Stimulated activated CD4-positive, alpha-beta T cell treated with anti-CD3 and anti-CD28 coated beads, Interleukin-15, amount 100 ng/mL, for 48 hours (primary cell): ENCODE measurements around the gene LGALS4.
"Not testable (repeated sequence)": the region's sequence is repeated elsewhere in the genome, so short reads cannot be mapped to it uniquely, and the experiment has no call there.

Source experiments
- DNase-seq, 2 donors: peaks; one replicate each; pipeline ENCODE4 v3.0.0-alpha.2; 2020; ENCODE audit warnings: low read depth in 2 of 2

LGALS4 gene

GRCh38 chr19:38770228-38770948 lies 42.4 kb downstream of the LGALS4 start:
- DNase-seq, result not testable (repeated sequence)

- DNase-seq, result peak; percentile 76 to 91
These were observed 43.0 kb downstream of the LGALS4 start for GRCh38 chr19:38769635-38770211.

GRCh38 chr19:38766276-38767047 lies 46.3 kb downstream of the LGALS4 start:
- no peak for DNase-seq

- DNase-seq, result no peak
These were observed 47.5 kb downstream of the LGALS4 start for GRCh38 chr19:38765214-38765613.

GRCh38 chr19:38763795-38764220 lies 48.9 kb downstream of the LGALS4 start:
- no peak for DNase-seq

GRCh38 chr19:38761884-38762389 lies 50.8 kb downstream of the LGALS4 start:
- not testable (repeated sequence) for DNase-seq

- not testable (repeated sequence) for DNase-seq
These were observed 51.8 kb downstream of the LGALS4 start for GRCh38 chr19:38760805-38761517.

GRCh38 chr19:38759590-38760003 lies 53.1 kb downstream of the LGALS4 start:
- no peak for DNase-seq

GRCh38 chr19:38754196-38754595 lies 58.5 kb downstream of the LGALS4 start:
- DNase-seq, result not testable (repeated sequence)

- not testable (repeated sequence) for DNase-seq
These were observed 59.0 kb downstream of the LGALS4 start for GRCh38 chr19:38753783-38754182.
